HepG2 (cell line): ENCODE results near the gene S100Z. TPM values are rescaled to one million over a fixed set of nuclear protein-coding genes. Genes with fewer than 3 reads are reported as not detected.

Experiments
- ATAC-seq: fragments of 200-7000 bp; cut with Tn5 transposase; 3 replicates; pipeline ENCODE4 v1.9.1; 2020; ENCODE audit warnings: mild to moderate bottlenecking, moderate library complexity
- BruUV-seq: library from RNA; stranded (reverse); fragments of 400-500 nt; replicated peaks from 2 replicates; lab custom pipeline; 2021; lab: Mats Ljungman, UMichigan
- CTCF ChIA-PET: fragments of 300-600 bp; formaldehyde crosslinking; extraction: SDS; loops from one replicate; lab custom pipeline; 2021; ENCODE audit warnings: low total read pairs, inconsistent platforms, low intra/inter-chr PET ratio; lab: Yijun Ruan, JAX
- POLR2A ChIA-PET: fragments of 350-600 bp; sonication (Branson Sonifier 250); formaldehyde crosslinking; loops from one replicate; lab custom pipeline; 2020; ENCODE audit warnings: antibody characterized with exemption, inconsistent platforms; lab: Yijun Ruan, JAX
- DNase-seq: peaks from one replicate; pipeline ENCODE4 v3.0.0-alpha.2; 2015; ENCODE audit warnings: low spot score
- FAIRE-seq: peaks from 3 replicates; lab custom pipeline; 2011; peaks lifted over from hg19 to GRCh38; lab: Jason Lieb, UNC
- H2AFZ ChIP-seq: one replicate; pipeline ENCODE4 v1.6.1; 2011; ENCODE audit warnings: low read length, inconsistent platforms
- H3K27ac ChIP-seq: fragments of 300-600 bp; 3 replicates; pipeline ENCODE4 v1.8.0; 2011; ENCODE audit warnings: mixed run types, mild to moderate bottlenecking, mixed read lengths, low read length, inconsistent platforms; ENCODE audit not compliant: insufficient read depth; ENCODE audit errors: extremely low read length
- H3K27me3 ChIP-seq, 2 experiments: fragments of 200-600 bp in 1 of 2; 2 replicates in 1 of 2; 3 replicates in 1 of 2; pipeline versions ENCODE4 v1.6.0 to v1.8.0; 2011; ENCODE audit warnings: low read length in 2 of 2, mild to moderate bottlenecking in 2 of 2, moderate library complexity in 2 of 2, inconsistent platforms in 1 of 2; ENCODE audit not compliant: insufficient read depth in 2 of 2, control insufficient read depth in 1 of 2
- H3K36me3 ChIP-seq, 2 experiments: fragments of 200-600 bp in 1 of 2; replicated peaks in 1 of 2; 2 replicates in 1 of 2; 3 replicates in 1 of 2; pipeline versions ENCODE4 v1.5.1 to v1.8.0; 2011; ENCODE audit warnings: low read length in 2 of 2, inconsistent platforms in 1 of 2; ENCODE audit not compliant: insufficient read depth in 2 of 2, control insufficient read depth in 1 of 2
- H3K4me1 ChIP-seq: 2 replicates; pipeline ENCODE4 v1.5.1; 2012; ENCODE audit warnings: low read length, inconsistent platforms; ENCODE audit not compliant: insufficient read depth
- H3K4me2 ChIP-seq: 2 replicates; pipeline ENCODE4 v1.6.0; 2011; ENCODE audit warnings: low read depth, low read length, inconsistent platforms
- H3K4me3 ChIP-seq, 3 experiments: fragments of 200-600 bp in 1 of 3; sonication (generic), shearing (Covaris generic) in 1 of 3; replicated peaks in 1 of 3; 2 replicates each; pipeline ENCODE4 v1.5.1; 2011 to 2016; ENCODE audit warnings: low read length in 3 of 3, inconsistent platforms in 2 of 3, low read depth in 2 of 3, mild to moderate bottlenecking in 2 of 3, control low read depth in 1 of 3, mixed read lengths in 1 of 3; ENCODE audit not compliant: insufficient read depth in 1 of 3
- H3K79me2 ChIP-seq: one replicate; pipeline ENCODE4 v1.6.1; 2011; ENCODE audit warnings: low read length, inconsistent platforms; ENCODE audit not compliant: insufficient read depth
- H3K9ac ChIP-seq: 2 replicates; pipeline ENCODE4 v1.6.0; 2011; ENCODE audit warnings: mild to moderate bottlenecking, low read depth, low read length, inconsistent platforms; ENCODE audit not compliant: insufficient read depth
- H3K9me3 ChIP-seq: 2 replicates; pipeline ENCODE4 v1.5.1; 2012; ENCODE audit warnings: mild to moderate bottlenecking, low read length
- H4K20me1 ChIP-seq: 2 replicates; pipeline ENCODE4 v1.6.0; 2011; ENCODE audit warnings: inconsistent platforms, mild to moderate bottlenecking, low read length, moderate library complexity; ENCODE audit not compliant: insufficient read depth
- AGO2 ChIP-seq: fragments of 200-400 bp; formaldehyde crosslinking; optimal IDR thresholded peaks from 2 replicates; pipeline ENCODE3; 2017; ENCODE audit warnings: mild to moderate bottlenecking, low read depth, low read length, moderate library complexity
- BRF2 ChIP-seq: sonication (generic); formaldehyde crosslinking; IDR thresholded peaks from 2 replicates; pipeline ENCODE4 v1.8.1; 2022; ENCODE audit warnings: mild to moderate bottlenecking, missing genetic modification reagents
- HHEX ChIP-seq: IDR thresholded peaks from 2 replicates; pipeline ENCODE4 v1.6.1; 2016; ENCODE audit warnings: control low read depth
- NONO ChIP-seq, 2 experiments: fragments of 450-650 bp in 1 of 2; sonication (generic) in 1 of 2; formaldehyde crosslinking in 1 of 2; IDR thresholded peaks in 1 of 2; conservative IDR thresholded peaks in 1 of 2; 2 replicates each; pipeline versions ENCODE4 v1.6.1 to v1.8.0; 2017 to 2022; ENCODE audit warnings: mild to moderate bottlenecking in 1 of 2, missing genetic modification reagents in 1 of 2, moderate library complexity in 1 of 2
- SP2 ChIP-seq: sonication (generic); formaldehyde crosslinking; IDR thresholded peaks from 2 replicates; pipeline ENCODE4 v1.5.1; 2020; ENCODE audit warnings: mild to moderate bottlenecking, missing genetic modification reagents
- ZNF124 ChIP-seq: sonication (generic); formaldehyde crosslinking; IDR thresholded peaks from 2 replicates; pipeline ENCODE4 v1.4.0; 2020; ENCODE audit warnings: missing genetic modification reagents
- ZNF546 ChIP-seq: sonication (generic); formaldehyde crosslinking; conservative IDR thresholded peaks from 2 replicates; pipeline ENCODE4 v1.8.1; 2023; ENCODE audit warnings: mild to moderate bottlenecking, missing genetic modification reagents
- WGBS: methylation state at CpG from one replicate; pipeline ENCODE4 v1.1.6; 2017; ENCODE audit warnings: low lambda C conversion rate; 5-methylcytosine and 5-hydroxymethylcytosine counted together
- in situ Hi-C: cut with HindIII; loops from 2 replicates; pipeline ENCODE4 v1.10.0; 2017; ENCODE audit warnings: low pct_unique_long_range_greater_than_20kb; ENCODE audit not compliant: extremely low pct_ligation_motif_present
- intact Hi-C: fragments of 100-400 bp; cut with micrococcal nuclease; formaldehyde crosslinking; loops from one replicate; pipeline ENCODE4 v1.10.0; 2022; ENCODE audit not compliant: unreplicated experiment
- polyA plus RNA-seq, 8 experiments: library from polyadenylated mRNA; depleted of rRNA in 3 of 8; stranded (reverse) in 7 of 8; unstranded in 1 of 8; fragments of >200 nt; fragmentation: Illumina TruSeq in 4 of 8; extraction: Trizol in 4 of 8; gene quantifications; 2 replicates each; pipeline versions ENCODE4 v1.2.1 to v1.2.3, GENCODE V29; 2011 to 2016; ENCODE audit warnings: low read depth in 4 of 8, missing spikeins in 1 of 8, mixed read lengths in 1 of 8; ENCODE audit not compliant: insufficient read depth in 1 of 8
- total RNA-seq, 5 experiments: library from RNA; depleted of rRNA; stranded (reverse); fragments of >200 nt; fragmentation: Illumina TruSeq; extraction: Trizol; gene quantifications; 2 replicates each; pipeline ENCODE4 v1.2.3, GENCODE V29; 2016; ENCODE audit warnings: low read depth in 1 of 5
- TF ChIP-seq, protein P1 (sequence below): sonication (generic); formaldehyde crosslinking; IDR thresholded peaks from 2 replicates; pipeline ENCODE4 v1.5.0; 2020; ENCODE audit warnings: missing genetic modification reagents
- TF ChIP-seq, protein P2 (sequence below): sonication (generic); formaldehyde crosslinking; IDR thresholded peaks from 2 replicates; pipeline ENCODE4 v1.5.1; 2020; ENCODE audit warnings: mild to moderate bottlenecking, missing genetic modification reagents
- TF ChIP-seq, protein P3 (sequence below): sonication (generic); formaldehyde crosslinking; IDR thresholded peaks from 2 replicates; pipeline ENCODE4 v1.5.0; 2020; ENCODE audit warnings: mild to moderate bottlenecking, missing genetic modification reagents, moderate library complexity

Gene S100Z
- total and polyA plus RNA-seq, 2 of the 13 experiments (the other 11 are each of a cell fraction or from before 2014, with no cell fraction given) = 0.22 TPM; not detected in 1

DNA sequence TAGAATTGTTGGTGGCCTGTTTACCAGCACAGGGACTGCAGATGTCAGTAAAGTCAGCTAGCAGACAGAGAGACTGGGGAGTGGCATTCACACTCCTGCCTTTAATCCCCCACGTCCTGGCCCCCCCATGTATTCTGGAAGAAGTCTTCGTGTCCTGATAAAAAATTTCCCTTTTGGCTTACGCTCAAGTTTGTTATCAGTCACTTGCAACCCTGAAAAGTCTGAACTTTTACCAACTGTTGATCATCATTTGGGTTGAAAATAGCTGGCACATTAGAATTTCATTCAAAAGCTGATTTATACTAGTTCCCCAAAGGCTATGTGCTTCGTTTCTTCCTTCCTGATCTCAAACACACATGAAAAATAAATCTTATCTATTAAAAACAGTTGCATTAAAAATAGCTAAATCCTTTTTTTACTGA is 97.3 kb downstream of the S100Z start:
- Histone ChIP-seq H3K4me2 (no peak overlapping the region), H4K20me1 (no peaks in the 10 kb centered on the region), H3K4me1 (peaks cover 18% of the 10 kb centered on the region)
- ChIA-PET POLR2A (no interaction called here), CTCF (no interaction called here)
- no peak for ATAC-seq
- 0% methylated on average over 4 of the region's 4 CpGs for WGBS
- no peak for TF ChIP-seq AGO2
- no peak for TF ChIP-seq SP2
- no peak for TF ChIP-seq HHEX (CRISPR knock-in tag)
- TF ChIP-seq, protein P1, sequence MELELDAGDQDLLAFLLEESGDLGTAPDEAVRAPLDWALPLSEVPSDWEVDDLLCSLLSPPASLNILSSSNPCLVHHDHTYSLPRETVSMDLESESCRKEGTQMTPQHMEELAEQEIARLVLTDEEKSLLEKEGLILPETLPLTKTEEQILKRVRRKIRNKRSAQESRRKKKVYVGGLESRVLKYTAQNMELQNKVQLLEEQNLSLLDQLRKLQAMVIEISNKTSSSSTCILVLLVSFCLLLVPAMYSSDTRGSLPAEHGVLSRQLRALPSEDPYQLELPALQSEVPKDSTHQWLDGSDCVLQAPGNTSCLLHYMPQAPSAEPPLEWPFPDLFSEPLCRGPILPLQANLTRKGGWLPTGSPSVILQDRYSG (CRISPR knock-in tag) = no peak
- TF ChIP-seq ZNF124 (CRISPR knock-in tag) = no peak
- TF ChIP-seq, all 625 proteins: peak for 0
- DNase-seq = no peak
- no peak overlapping the region for H3K27ac ChIP-seq
- in situ Hi-C loops (no loop called here), intact Hi-C loops (no loop called here)
- no peaks in the 10 kb centered on the region for H3K36me3 ChIP-seq
- H3K9ac ChIP-seq = no peak overlapping the region
- no peaks in the 10 kb centered on the region for H3K9me3 ChIP-seq
- no peak overlapping the region for H2AFZ ChIP-seq
- H3K27me3 ChIP-seq = peaks cover 2 to 16% of the 10 kb centered on the region in 2 experiments; a peak in 4 of 5 replicates
- BruUV-seq = no TSS peak
- FAIRE-seq = no peak
- H3K79me2 ChIP-seq = no peaks in the 10 kb centered on the region
- H3K4me3 ChIP-seq = no peak overlapping the region

GRCh38 chr5:76952795-76953536 is 103.2 kb downstream of the S100Z start, which contains the start of gene CRHBP:
TSS of gene CRHBP (plus strand) at chr5:76953045. CDS start at chr5:76953135, 90 bp downstream.
- Histone ChIP-seq H3K9ac (no peak within 1 kb of the TSS), H3K27me3 (peaks cover 6 to 42% of the 10 kb centered on the region in 2 experiments), H4K20me1 (no peaks in the 10 kb centered on the region), H2AFZ (no peak within 1 kb of the TSS), H3K4me2 (no peak within 1 kb of the TSS), H3K9me3 (no peaks in the 10 kb centered on the region), H3K4me3 (no peak within 1 kb of the TSS), H3K79me2 (no peaks in the 10 kb centered on the region), H3K4me1 (no peaks in the 10 kb centered on the region), H3K36me3 (no peaks in the 10 kb centered on the region), H3K27ac (no peak within 1 kb of the TSS)
- in situ Hi-C loops = no loop called here
- CTCF ChIA-PET = no interaction called here
- intact Hi-C loops = no loop called here
- ATAC-seq (peak; percentile 32; the same call in 2 of the 3 replicates), FAIRE-seq (no peak), DNase-seq (no peak)
- POLR2A ChIA-PET = no interaction called here
- no TSS peak for BruUV-seq
- WGBS = 30% methylated on average over 19 of the region's 23 CpGs
- no peak for TF ChIP-seq NONO (IDR thresholded peaks at IDR 0.05)
- no peak for TF ChIP-seq NONO (CRISPR knock-in tag; conservative IDR thresholded peaks at IDR 0.05)
- TF ChIP-seq, protein P2, sequence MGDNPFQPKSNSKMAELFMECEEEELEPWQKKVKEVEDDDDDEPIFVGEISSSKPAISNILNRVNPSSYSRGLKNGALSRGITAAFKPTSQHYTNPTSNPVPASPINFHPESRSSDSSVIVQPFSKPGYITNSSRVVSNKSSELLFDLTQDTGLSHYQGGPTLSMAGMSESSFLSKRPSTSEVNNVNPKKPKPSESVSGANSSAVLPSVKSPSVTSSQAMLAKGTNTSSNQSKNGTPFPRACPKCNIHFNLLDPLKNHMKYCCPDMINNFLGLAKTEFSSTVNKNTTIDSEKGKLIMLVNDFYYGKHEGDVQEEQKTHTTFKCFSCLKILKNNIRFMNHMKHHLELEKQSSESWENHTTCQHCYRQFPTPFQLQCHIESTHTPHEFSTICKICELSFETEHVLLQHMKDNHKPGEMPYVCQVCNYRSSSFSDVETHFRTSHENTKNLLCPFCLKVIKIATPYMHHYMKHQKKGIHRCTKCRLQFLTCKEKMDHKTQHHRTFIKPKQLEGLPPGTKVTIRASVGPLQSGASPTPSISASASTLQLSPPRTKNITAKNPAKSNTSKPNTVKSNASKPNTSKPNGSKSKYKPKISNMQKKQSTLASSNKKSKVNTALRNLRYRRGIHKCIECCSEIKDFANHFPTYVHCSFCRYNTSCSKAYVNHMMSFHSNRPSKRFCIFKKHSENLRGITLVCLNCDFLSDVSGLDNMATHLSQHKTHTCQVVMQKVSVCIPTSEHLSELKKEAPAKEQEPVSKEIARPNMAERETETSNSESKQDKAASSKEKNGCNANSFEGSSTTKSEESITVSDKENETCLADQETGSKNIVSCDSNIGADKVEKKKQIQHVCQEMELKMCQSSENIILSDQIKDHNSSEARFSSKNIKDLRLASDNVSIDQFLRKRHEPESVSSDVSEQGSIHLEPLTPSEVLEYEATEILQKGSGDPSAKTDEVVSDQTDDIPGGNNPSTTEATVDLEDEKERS (CRISPR knock-in tag) = no peak
- TF ChIP-seq BRF2 (CRISPR knock-in tag) = no peak
- TF ChIP-seq, protein P3, sequence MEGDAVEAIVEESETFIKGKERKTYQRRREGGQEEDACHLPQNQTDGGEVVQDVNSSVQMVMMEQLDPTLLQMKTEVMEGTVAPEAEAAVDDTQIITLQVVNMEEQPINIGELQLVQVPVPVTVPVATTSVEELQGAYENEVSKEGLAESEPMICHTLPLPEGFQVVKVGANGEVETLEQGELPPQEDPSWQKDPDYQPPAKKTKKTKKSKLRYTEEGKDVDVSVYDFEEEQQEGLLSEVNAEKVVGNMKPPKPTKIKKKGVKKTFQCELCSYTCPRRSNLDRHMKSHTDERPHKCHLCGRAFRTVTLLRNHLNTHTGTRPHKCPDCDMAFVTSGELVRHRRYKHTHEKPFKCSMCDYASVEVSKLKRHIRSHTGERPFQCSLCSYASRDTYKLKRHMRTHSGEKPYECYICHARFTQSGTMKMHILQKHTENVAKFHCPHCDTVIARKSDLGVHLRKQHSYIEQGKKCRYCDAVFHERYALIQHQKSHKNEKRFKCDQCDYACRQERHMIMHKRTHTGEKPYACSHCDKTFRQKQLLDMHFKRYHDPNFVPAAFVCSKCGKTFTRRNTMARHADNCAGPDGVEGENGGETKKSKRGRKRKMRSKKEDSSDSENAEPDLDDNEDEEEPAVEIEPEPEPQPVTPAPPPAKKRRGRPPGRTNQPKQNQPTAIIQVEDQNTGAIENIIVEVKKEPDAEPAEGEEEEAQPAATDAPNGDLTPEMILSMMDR = no peak
- no peak for TF ChIP-seq ZNF546 (CRISPR knock-in tag)
